ENCODE measurements around the gene PATJ. TPM values are rescaled to one million over a fixed set of nuclear protein-coding genes. Genes with fewer than 3 reads are reported as not detected.

PATJ gene
- polyA plus RNA-seq, 1 of the 3 experiments (the other 2 are of a cell fraction): 3.0 TPM

DNA sequence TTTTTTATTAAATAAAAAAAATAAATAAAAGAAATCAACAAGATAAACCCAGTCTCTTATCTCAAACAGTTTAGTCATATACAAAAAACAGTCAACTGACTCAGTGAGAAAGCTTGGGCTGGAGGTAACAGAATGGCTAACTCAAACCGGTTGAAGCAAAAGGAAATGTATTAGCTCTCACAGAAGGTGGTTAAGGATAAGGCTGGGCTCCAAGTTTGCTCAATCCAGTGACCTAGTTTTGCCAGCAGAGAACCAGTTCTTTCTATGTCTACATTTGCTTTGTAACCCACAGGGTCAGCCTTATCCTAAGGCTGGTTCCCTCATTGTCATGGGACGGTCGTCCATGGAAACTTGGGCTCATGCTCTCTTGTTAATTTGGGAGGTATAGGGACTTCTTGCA is 307.9 kb downstream of the PATJ start:
- WGBS (ENCODE audit: low lambda C conversion rate): 100% methylated on average over 3 of the region's 3 CpGs
- no peak for DNase-seq
- Histone ChIP-seq H2AFZ (ENCODE audit: low read depth) (no peak overlapping the region), H3K36me3 (replicated peaks in 1 of 2; ENCODE audit: control insufficient read depth in 1 of 2, insufficient read depth in 2 of 2, low read length in 1 of 2) (no peaks in the 10 kb centered on the region), H3K4me3 (ENCODE audit: low read depth in 2 of 2, low read length in 1 of 2) (no peak overlapping the region), H3K4me2 (no peak overlapping the region), H3K9me2 (no peaks in the 10 kb centered on the region), H3K4me1 (ENCODE audit: control insufficient read depth in 1 of 2, insufficient read depth in 2 of 2, low read depth in 1 of 2, low read length in 1 of 2) (peaks cover 0 to 2% of the 10 kb centered on the region in 2 experiments; a peak in 2 of 4 replicates), H4K20me1 (ENCODE audit: insufficient read depth) (no peaks in the 10 kb centered on the region), H3K79me2 (ENCODE audit: insufficient read depth) (no peaks in the 10 kb centered on the region), H3F3A (replicated peaks; ENCODE audit: insufficient read depth) (no peaks in the 10 kb centered on the region), H3K9ac (no peak overlapping the region), H3K27me3 (ENCODE audit: insufficient read depth) (no peaks in the 10 kb centered on the region), H3K9me3 (no peaks in the 10 kb centered on the region), H3K27ac (ENCODE audit: low read depth in 2 of 2, low read length in 1 of 2) (no peak overlapping the region)
- TF ChIP-seq RFX5 (IDR thresholded peaks at IDR 0.05; ENCODE audit: low read length) (no peak), TAF1 (IDR thresholded peaks at IDR 0.05; ENCODE audit: borderline replicate concordance, low read depth, low read length) (no peak), POLR2AphosphoS5 (IDR thresholded peaks at IDR 0.05; ENCODE audit: low read depth, low read length) (no peak), SMC3 (IDR thresholded peaks at IDR 0.05; ENCODE audit: low read depth, low read length) (no peak), ELF1 (IDR thresholded peaks at IDR 0.05) (no peak), ZBTB33 (IDR thresholded peaks at IDR 0.05; ENCODE audit: borderline replicate concordance, low read depth) (no peak), USF1 (IDR thresholded peaks at IDR 0.05; ENCODE audit: borderline replicate concordance, low read depth) (no peak), NRF1 (IDR thresholded peaks at IDR 0.05; ENCODE audit: low read depth, low read length) (no peak), CHD2 (IDR thresholded peaks at IDR 0.05; ENCODE audit: low read length, partially characterized antibody) (no peak), TCF12 (IDR thresholded peaks at IDR 0.05) (no peak), TEAD4 (IDR thresholded peaks at IDR 0.05; ENCODE audit: borderline replicate concordance, insufficient read depth) (no peak), RXRA (IDR thresholded peaks at IDR 0.05; ENCODE audit: borderline replicate concordance, low read depth) (no peak), MAX (IDR thresholded peaks at IDR 0.05; ENCODE audit: low read depth) (no peak), FOSL2 (IDR thresholded peaks at IDR 0.05; ENCODE audit: borderline replicate concordance, low read depth) (no peak), FOXM1 (IDR thresholded peaks at IDR 0.05; ENCODE audit: low read depth) (no peak), GABPA (IDR thresholded peaks at IDR 0.05; ENCODE audit: low read depth) (no peak), SIN3A (IDR thresholded peaks at IDR 0.05; ENCODE audit: borderline replicate concordance, low read depth, low read length) (no peak), REST (IDR thresholded peaks at IDR 0.05; ENCODE audit: low read depth, low read length) (no peak), RCOR1 (IDR thresholded peaks at IDR 0.05; ENCODE audit: low read length) (no peak)
- ChIA-PET POLR2A (no interaction called here), CTCF (interaction anchor here (0.8 to 1.0 kb wide), 2 partner anchors 19 to 32 kb away, joined by 3 read pairs; no protein-coding TSS in a partner anchor)

Measured in SK-N-SH (cell line).